ENCODE results near the gene CCDC33.
A peak's percentile ranks its signal among the peaks of the same experiment; 100 is the strongest.

CCDC33 gene

GRCh38 chr15:74251131-74251811 is 15.1 kb downstream of the CCDC33 start:
- TF ChIP-seq TOX (CRISPR knock-in tag; IDR thresholded peaks at IDR 0.05; ENCODE audit: borderline replicate concordance) (no peak), RARB (CRISPR knock-in tag; IDR thresholded peaks at IDR 0.05) (no peak), ZFP3 (CRISPR knock-in tag; IDR thresholded peaks at IDR 0.05) (no peak), ZNF565 (CRISPR knock-in tag; conservative IDR thresholded peaks at IDR 0.05; ENCODE audit: low read depth) (no peak)
- TF ChIP-seq, protein P1, sequence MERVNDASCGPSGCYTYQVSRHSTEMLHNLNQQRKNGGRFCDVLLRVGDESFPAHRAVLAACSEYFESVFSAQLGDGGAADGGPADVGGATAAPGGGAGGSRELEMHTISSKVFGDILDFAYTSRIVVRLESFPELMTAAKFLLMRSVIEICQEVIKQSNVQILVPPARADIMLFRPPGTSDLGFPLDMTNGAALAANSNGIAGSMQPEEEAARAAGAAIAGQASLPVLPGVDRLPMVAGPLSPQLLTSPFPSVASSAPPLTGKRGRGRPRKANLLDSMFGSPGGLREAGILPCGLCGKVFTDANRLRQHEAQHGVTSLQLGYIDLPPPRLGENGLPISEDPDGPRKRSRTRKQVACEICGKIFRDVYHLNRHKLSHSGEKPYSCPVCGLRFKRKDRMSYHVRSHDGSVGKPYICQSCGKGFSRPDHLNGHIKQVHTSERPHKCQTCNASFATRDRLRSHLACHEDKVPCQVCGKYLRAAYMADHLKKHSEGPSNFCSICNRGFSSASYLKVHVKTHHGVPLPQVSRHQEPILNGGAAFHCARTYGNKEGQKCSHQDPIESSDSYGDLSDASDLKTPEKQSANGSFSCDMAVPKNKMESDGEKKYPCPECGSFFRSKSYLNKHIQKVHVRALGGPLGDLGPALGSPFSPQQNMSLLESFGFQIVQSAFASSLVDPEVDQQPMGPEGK (CRISPR knock-in tag; IDR thresholded peaks at IDR 0.05; ENCODE audit: borderline replicate concordance): no peak
- peak; percentile 50 for ATAC-seq

GRCh38 chr15:74252291-74252690 is 16.2 kb downstream of the CCDC33 start:
- ATAC-seq: no peak
- TF ChIP-seq ZNF8 (CRISPR knock-in tag; IDR thresholded peaks at IDR 0.05) (no peak), CREB5 (CRISPR knock-in tag; IDR thresholded peaks at IDR 0.05; ENCODE audit: low read depth) (no peak), TCF4 (CRISPR knock-in tag; IDR thresholded peaks at IDR 0.05; ENCODE audit: borderline replicate concordance) (no peak), POU6F1 (CRISPR knock-in tag; IDR thresholded peaks at IDR 0.05; ENCODE audit: borderline replicate concordance, low read depth) (no peak), ZNF70 (CRISPR knock-in tag; IDR thresholded peaks at IDR 0.05) (no peak), PPARA (CRISPR knock-in tag; IDR thresholded peaks at IDR 0.05; ENCODE audit: borderline replicate concordance) (no peak), BACH2 (CRISPR knock-in tag; IDR thresholded peaks at IDR 0.05; ENCODE audit: borderline replicate concordance) (no peak), RARB (CRISPR knock-in tag; IDR thresholded peaks at IDR 0.05) (no peak)
- TF ChIP-seq, protein P1 (CRISPR knock-in tag; IDR thresholded peaks at IDR 0.05; ENCODE audit: borderline replicate concordance): no peak
- TF ChIP-seq, protein P2, sequence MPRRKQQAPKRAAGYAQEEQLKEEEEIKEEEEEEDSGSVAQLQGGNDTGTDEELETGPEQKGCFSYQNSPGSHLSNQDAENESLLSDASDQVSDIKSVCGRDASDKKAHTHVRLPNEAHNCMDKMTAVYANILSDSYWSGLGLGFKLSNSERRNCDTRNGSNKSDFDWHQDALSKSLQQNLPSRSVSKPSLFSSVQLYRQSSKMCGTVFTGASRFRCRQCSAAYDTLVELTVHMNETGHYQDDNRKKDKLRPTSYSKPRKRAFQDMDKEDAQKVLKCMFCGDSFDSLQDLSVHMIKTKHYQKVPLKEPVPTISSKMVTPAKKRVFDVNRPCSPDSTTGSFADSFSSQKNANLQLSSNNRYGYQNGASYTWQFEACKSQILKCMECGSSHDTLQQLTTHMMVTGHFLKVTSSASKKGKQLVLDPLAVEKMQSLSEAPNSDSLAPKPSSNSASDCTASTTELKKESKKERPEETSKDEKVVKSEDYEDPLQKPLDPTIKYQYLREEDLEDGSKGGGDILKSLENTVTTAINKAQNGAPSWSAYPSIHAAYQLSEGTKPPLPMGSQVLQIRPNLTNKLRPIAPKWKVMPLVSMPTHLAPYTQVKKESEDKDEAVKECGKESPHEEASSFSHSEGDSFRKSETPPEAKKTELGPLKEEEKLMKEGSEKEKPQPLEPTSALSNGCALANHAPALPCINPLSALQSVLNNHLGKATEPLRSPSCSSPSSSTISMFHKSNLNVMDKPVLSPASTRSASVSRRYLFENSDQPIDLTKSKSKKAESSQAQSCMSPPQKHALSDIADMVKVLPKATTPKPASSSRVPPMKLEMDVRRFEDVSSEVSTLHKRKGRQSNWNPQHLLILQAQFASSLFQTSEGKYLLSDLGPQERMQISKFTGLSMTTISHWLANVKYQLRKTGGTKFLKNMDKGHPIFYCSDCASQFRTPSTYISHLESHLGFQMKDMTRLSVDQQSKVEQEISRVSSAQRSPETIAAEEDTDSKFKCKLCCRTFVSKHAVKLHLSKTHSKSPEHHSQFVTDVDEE (CRISPR knock-in tag; IDR thresholded peaks at IDR 0.05): no peak

- no peak for ATAC-seq
- TF ChIP-seq OSR1 (CRISPR knock-in tag; IDR thresholded peaks at IDR 0.05): no peak
- no peak for TF ChIP-seq PPARA (CRISPR knock-in tag; IDR thresholded peaks at IDR 0.05; ENCODE audit: borderline replicate concordance)
- no peak for TF ChIP-seq POU6F1 (CRISPR knock-in tag; IDR thresholded peaks at IDR 0.05; ENCODE audit: borderline replicate concordance, low read depth)
- TF ChIP-seq ZFP3 (CRISPR knock-in tag; IDR thresholded peaks at IDR 0.05): no peak
- TF ChIP-seq SNAI2 (CRISPR knock-in tag; IDR thresholded peaks at IDR 0.05): no peak
- TF ChIP-seq, protein P2 (CRISPR knock-in tag; IDR thresholded peaks at IDR 0.05): no peak
- no peak for TF ChIP-seq CREB5 (CRISPR knock-in tag; IDR thresholded peaks at IDR 0.05; ENCODE audit: low read depth)
- TF ChIP-seq RARB (CRISPR knock-in tag; IDR thresholded peaks at IDR 0.05): no peak
- TF ChIP-seq, protein P3, sequence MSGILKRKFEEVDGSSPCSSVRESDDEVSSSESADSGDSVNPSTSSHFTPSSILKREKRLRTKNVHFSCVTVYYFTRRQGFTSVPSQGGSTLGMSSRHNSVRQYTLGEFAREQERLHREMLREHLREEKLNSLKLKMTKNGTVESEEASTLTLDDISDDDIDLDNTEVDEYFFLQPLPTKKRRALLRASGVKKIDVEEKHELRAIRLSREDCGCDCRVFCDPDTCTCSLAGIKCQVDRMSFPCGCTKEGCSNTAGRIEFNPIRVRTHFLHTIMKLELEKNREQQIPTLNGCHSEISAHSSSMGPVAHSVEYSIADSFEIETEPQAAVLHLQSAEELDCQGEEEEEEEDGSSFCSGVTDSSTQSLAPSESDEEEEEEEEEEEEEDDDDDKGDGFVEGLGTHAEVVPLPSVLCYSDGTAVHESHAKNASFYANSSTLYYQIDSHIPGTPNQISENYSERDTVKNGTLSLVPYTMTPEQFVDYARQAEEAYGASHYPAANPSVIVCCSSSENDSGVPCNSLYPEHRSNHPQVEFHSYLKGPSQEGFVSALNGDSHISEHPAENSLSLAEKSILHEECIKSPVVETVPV (CRISPR knock-in tag; IDR thresholded peaks at IDR 0.05): no peak
- TF ChIP-seq CSDC2 (CRISPR knock-in tag; IDR thresholded peaks at IDR 0.05): no peak
- TF ChIP-seq ZNF565 (CRISPR knock-in tag; conservative IDR thresholded peaks at IDR 0.05; ENCODE audit: low read depth): no peak
- TF ChIP-seq ZNF70 (CRISPR knock-in tag; IDR thresholded peaks at IDR 0.05): no peak
These were observed 16.6 kb downstream of the CCDC33 start for GRCh38 chr15:74252721-74253120.

All from SK-N-SH treated with all-trans-retinoic acid at 6 μM for 48 hours (cell line).